HL-60 (cell line): Measurements from ENCODE around the gene FAM76B.

Experiments used
- DNase-seq, 2 experiments: peaks; one replicate each; pipeline ENCODE4 v3.0.0-alpha.2; 2010 to 2020; ENCODE audit warnings: low read depth in 1 of 2, low spot score in 1 of 2
- H3K27ac ChIP-seq: fragments of 250-450 bp; sonication (Bioruptor Pico); replicated peaks from 2 replicates; pipeline ENCODE4 v1.5.1; 2020; ENCODE audit warnings: mild to moderate bottlenecking, moderate library complexity
- H3K27me3 ChIP-seq: fragments of 250-450 bp; sonication (Bioruptor Pico); 2 replicates; pipeline ENCODE4 v1.5.1; 2021; ENCODE audit warnings: mild to moderate bottlenecking, moderate library complexity; ENCODE audit not compliant: insufficient read depth, poor library complexity, severe bottlenecking
- H3K4me3 ChIP-seq: replicated peaks from 2 replicates; pipeline ENCODE4 v1.5.1; 2011; ENCODE audit warnings: mild to moderate bottlenecking, control low read depth, low read length; ENCODE audit not compliant: insufficient read depth
- GABPA ChIP-seq: IDR thresholded peaks from 2 replicates; pipeline ENCODE4 v1.6.1; 2012; ENCODE audit warnings: low read depth
- POLR2AphosphoS5 ChIP-seq: IDR thresholded peaks from 2 replicates; pipeline ENCODE4 v1.6.1; 2012; ENCODE audit warnings: low read depth
- SPI1 ChIP-seq: IDR thresholded peaks from 2 replicates; pipeline ENCODE4 v1.6.1; 2012; ENCODE audit warnings: low read depth, mild to moderate bottlenecking, borderline replicate concordance
- TF ChIP-seq, protein P1 (sequence below): IDR thresholded peaks from one replicate; pipeline ENCODE4 v1.5.1; 2011; ENCODE audit warnings: low read length, control low read depth, inconsistent platforms; ENCODE audit not compliant: insufficient read depth
- TF ChIP-seq, protein P2 (sequence below): IDR thresholded peaks from 2 replicates; pipeline ENCODE4 v1.6.1; 2012; ENCODE audit warnings: low read depth; ENCODE audit not compliant: insufficient replicate concordance

The FAM76B gene

DNA sequence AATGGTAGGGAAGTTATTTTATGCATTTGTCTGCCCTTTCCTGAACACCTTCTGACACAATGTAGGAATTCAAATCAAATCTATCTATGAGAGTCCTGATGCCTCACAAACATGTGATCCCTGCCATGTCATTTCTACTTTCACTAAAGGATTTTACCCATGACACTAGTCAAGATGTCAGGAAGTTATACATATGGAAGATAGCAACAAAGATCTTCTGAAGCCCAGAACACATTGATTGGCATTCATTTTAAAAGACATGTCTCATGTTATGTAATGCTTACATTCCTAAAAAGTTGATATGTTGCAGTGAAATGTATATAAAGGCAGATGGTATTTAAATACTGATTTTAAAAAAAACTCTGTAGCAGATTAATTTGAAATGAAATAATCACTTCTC, 61.5 kb downstream of the FAM76B start:
- H3K4me3 ChIP-seq = no peak overlapping the region
- DNase-seq = no peak
- no peak overlapping the region for H3K27ac ChIP-seq
- TF ChIP-seq, protein P1, sequence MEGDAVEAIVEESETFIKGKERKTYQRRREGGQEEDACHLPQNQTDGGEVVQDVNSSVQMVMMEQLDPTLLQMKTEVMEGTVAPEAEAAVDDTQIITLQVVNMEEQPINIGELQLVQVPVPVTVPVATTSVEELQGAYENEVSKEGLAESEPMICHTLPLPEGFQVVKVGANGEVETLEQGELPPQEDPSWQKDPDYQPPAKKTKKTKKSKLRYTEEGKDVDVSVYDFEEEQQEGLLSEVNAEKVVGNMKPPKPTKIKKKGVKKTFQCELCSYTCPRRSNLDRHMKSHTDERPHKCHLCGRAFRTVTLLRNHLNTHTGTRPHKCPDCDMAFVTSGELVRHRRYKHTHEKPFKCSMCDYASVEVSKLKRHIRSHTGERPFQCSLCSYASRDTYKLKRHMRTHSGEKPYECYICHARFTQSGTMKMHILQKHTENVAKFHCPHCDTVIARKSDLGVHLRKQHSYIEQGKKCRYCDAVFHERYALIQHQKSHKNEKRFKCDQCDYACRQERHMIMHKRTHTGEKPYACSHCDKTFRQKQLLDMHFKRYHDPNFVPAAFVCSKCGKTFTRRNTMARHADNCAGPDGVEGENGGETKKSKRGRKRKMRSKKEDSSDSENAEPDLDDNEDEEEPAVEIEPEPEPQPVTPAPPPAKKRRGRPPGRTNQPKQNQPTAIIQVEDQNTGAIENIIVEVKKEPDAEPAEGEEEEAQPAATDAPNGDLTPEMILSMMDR = no peak
- TF ChIP-seq GABPA = no peak
- no peak for TF ChIP-seq POLR2AphosphoS5
- TF ChIP-seq, protein P2, sequence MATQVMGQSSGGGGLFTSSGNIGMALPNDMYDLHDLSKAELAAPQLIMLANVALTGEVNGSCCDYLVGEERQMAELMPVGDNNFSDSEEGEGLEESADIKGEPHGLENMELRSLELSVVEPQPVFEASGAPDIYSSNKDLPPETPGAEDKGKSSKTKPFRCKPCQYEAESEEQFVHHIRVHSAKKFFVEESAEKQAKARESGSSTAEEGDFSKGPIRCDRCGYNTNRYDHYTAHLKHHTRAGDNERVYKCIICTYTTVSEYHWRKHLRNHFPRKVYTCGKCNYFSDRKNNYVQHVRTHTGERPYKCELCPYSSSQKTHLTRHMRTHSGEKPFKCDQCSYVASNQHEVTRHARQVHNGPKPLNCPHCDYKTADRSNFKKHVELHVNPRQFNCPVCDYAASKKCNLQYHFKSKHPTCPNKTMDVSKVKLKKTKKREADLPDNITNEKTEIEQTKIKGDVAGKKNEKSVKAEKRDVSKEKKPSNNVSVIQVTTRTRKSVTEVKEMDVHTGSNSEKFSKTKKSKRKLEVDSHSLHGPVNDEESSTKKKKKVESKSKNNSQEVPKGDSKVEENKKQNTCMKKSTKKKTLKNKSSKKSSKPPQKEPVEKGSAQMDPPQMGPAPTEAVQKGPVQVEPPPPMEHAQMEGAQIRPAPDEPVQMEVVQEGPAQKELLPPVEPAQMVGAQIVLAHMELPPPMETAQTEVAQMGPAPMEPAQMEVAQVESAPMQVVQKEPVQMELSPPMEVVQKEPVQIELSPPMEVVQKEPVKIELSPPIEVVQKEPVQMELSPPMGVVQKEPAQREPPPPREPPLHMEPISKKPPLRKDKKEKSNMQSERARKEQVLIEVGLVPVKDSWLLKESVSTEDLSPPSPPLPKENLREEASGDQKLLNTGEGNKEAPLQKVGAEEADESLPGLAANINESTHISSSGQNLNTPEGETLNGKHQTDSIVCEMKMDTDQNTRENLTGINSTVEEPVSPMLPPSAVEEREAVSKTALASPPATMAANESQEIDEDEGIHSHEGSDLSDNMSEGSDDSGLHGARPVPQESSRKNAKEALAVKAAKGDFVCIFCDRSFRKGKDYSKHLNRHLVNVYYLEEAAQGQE = no peak
- H3K27me3 ChIP-seq = no peaks in the 10 kb centered on the region

DNA sequence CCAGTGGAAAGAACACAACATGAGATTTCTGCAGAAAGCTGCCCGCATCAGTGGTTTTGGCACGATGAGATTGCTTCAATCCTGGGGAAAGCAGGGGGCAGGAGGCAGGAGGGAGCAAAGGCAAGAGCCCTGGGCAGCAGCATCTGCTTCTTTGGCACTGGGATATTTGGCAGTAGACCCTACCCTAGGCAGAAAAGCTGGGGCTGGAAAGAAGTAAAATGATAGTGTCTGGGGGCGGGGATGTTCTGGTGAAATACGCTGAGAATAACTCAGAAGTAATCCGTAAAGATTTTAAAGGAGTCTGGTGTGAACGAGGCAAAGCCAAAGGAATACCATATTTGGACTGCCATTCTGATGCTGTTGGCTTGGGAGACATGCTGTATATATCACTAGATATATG, 62.0 kb downstream of the FAM76B start:
- no peak overlapping the region for H3K27ac ChIP-seq
- H3K4me3 ChIP-seq = no peak overlapping the region
- DNase-seq = no peak
- H3K27me3 ChIP-seq = no peaks in the 10 kb centered on the region
- TF ChIP-seq POLR2AphosphoS5 (no peak), SPI1 (no peak), GABPA (no peak)
- TF ChIP-seq, protein P2 = no peak
- TF ChIP-seq, protein P1 = no peak

DNA sequence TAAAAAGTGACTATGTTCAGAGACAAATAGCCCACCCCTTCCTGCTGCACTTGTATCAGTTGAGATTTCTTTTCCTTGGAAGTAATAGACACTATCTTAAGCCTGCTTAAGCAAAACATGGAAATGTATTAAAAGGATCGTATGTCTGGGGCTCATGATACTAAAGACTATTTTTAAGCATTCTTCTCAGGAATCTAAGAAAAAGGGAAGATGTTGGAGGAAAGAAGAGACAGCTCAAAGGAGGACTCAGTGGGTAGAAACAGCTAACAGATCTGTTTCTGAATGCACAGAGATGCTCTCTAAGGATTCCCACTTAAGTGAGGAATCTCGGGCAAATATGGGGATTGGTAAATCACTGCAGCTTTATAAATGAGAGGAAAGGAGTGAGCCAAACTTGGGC, 62.5 kb downstream of the FAM76B start:
- Histone ChIP-seq H3K27ac (no peak overlapping the region), H3K27me3 (no peaks in the 10 kb centered on the region), H3K4me3 (no peak overlapping the region)
- TF ChIP-seq POLR2AphosphoS5 (no peak), SPI1 (no peak), GABPA (no peak)
- TF ChIP-seq, protein P2 = no peak
- TF ChIP-seq, protein P1 = no peak
- DNase-seq = no peak
